Measurements from ENCODE around the gene LAMTOR5. TPM values are rescaled to one million over a fixed set of nuclear protein-coding genes. Genes with fewer than 3 reads are reported as not detected.

LAMTOR5 gene
- total RNA-seq, 1 experiment from 2014 or later = 119 TPM

- no peak for ATAC-seq
- no peak within 1 kb of the TSS for H3K4me3 ChIP-seq (ENCODE audit: low read depth in 2 of 2, low read length in 2 of 2)
- H3K4me1 ChIP-seq (ENCODE audit: control insufficient read depth, insufficient read depth, low read length) = no peaks in the 10 kb centered on the region
- CTCF ChIA-PET = no interaction called here
- no peak for DNase-seq (ENCODE audit: low read depth, low spot score)
- no peaks in the 10 kb centered on the region for H3K27me3 ChIP-seq (ENCODE audit: control insufficient read depth, insufficient read depth, low read length)
- TF ChIP-seq CTCF (IDR thresholded peaks at IDR 0.05) (no peak), TCF7L2 (IDR thresholded peaks at IDR 0.05; ENCODE audit: low read depth, low read length) (no peak), POLR2AphosphoS5 (IDR thresholded peaks at IDR 0.05; ENCODE audit: low read depth, low read length) (no peak), REST (IDR thresholded peaks at IDR 0.05; ENCODE audit: insufficient read depth in 1 of 2, low read depth in 2 of 2, low read length in 1 of 2) (no peak)
- intact Hi-C loops (cut with micrococcal nuclease; ENCODE audit: unreplicated experiment) = no loop called here
- BruUV-seq (replicated peaks) = no TSS peak
- in situ Hi-C loops (cut with HindIII; ENCODE audit: low pct_unique_long_range_greater_than_20kb, low sequenced_read_pairs) = no loop called here
- H3K27ac ChIP-seq (ENCODE audit: low read length) = no peak within 1 kb of the TSS
- POLR2A ChIA-PET = no interaction called here
- H3K9me3 ChIP-seq (ENCODE audit: control insufficient read depth, insufficient read depth, low read depth, low read length) = no peaks in the 10 kb centered on the region
- no peaks in the 10 kb centered on the region for H3K36me3 ChIP-seq (ENCODE audit: control insufficient read depth, insufficient read depth, low read length)
Observed at GRCh38 chr1:110390692-110391245, 16.7 kb downstream of the LAMTOR5 start, which contains the start of gene SLC16A4. SLC16A4 (minus strand) TSS chr1:110391026; CDS start chr1:110389323, 1,703 bp downstream.

GRCh38 chr1:110390096-110390495 lies 17.4 kb downstream of the LAMTOR5 start:
- DNase-seq (ENCODE audit: low read depth, low spot score) (no peak), ATAC-seq (no peak)
- intact Hi-C loops (cut with micrococcal nuclease; ENCODE audit: unreplicated experiment) = no loop called here
- H3K4me3 ChIP-seq (ENCODE audit: low read depth in 2 of 2, low read length in 2 of 2) = no peak overlapping the region
- TF ChIP-seq SIN3A (IDR thresholded peaks at IDR 0.05; ENCODE audit: borderline replicate concordance, insufficient read depth, low read depth, low read length) (no peak), REST (IDR thresholded peaks at IDR 0.05; ENCODE audit: insufficient read depth in 1 of 2, low read depth in 2 of 2, low read length in 1 of 2) (no peak), TCF7L2 (IDR thresholded peaks at IDR 0.05; ENCODE audit: low read depth, low read length) (no peak), CTCF (IDR thresholded peaks at IDR 0.05) (no peak), POLR2AphosphoS5 (IDR thresholded peaks at IDR 0.05; ENCODE audit: low read depth, low read length) (no peak; the same call in 1 of the 2 replicates)
- ChIA-PET CTCF (no interaction called here), POLR2A (no interaction called here)
- H3K27me3 ChIP-seq (ENCODE audit: control insufficient read depth, insufficient read depth, low read length) = no peaks in the 10 kb centered on the region
- no peaks in the 10 kb centered on the region for H3K4me1 ChIP-seq (ENCODE audit: control insufficient read depth, insufficient read depth, low read length)
- no peak overlapping the region for H3K27ac ChIP-seq (ENCODE audit: low read length)
- in situ Hi-C loops (cut with HindIII; ENCODE audit: low pct_unique_long_range_greater_than_20kb, low sequenced_read_pairs) = no loop called here
- no TSS peak for BruUV-seq (replicated peaks)
- no peaks in the 10 kb centered on the region for H3K9me3 ChIP-seq (ENCODE audit: control insufficient read depth, insufficient read depth, low read depth, low read length)
- no peaks in the 10 kb centered on the region for H3K36me3 ChIP-seq (ENCODE audit: control insufficient read depth, insufficient read depth, low read length)
